Vagina (tissue), 2 donors: Measurements from ENCODE around the gene VDR.
A peak's percentile ranks its signal among the peaks of the same experiment; 100 is the strongest.

ENCODE experiments used
- POLR2A ChIP-seq, 2 donors: fragments of 450-650 bp; IDR thresholded peaks; one replicate each; pipeline ENCODE4 v1.6.1; 2017; ENCODE audit warnings: antibody characterized with exemption in 2 of 2, mild to moderate bottlenecking in 2 of 2, moderate library complexity in 2 of 2
- POLR2AphosphoS5 ChIP-seq, 2 donors: sonication (generic); formaldehyde crosslinking; IDR thresholded peaks; one replicate each; pipeline ENCODE4 v1.9.0; 2017; ENCODE audit warnings: antibody characterized with exemption in 2 of 2, mild to moderate bottlenecking in 2 of 2, low read depth in 1 of 2; ENCODE audit not compliant: insufficient read depth in 1 of 2
- TF ChIP-seq, protein P1 (sequence below), 3 experiments: fragments of 450-650 bp in 2 of 3; fragments of 200-600 bp in 1 of 3; sonication (generic) in 1 of 3; IDR thresholded peaks; one replicate each; pipeline ENCODE4 v1.5.1; 2017 to 2019; ENCODE audit warnings: antibody characterized with exemption in 3 of 3, mild to moderate bottlenecking in 2 of 3, moderate library complexity in 2 of 3

DNA sequence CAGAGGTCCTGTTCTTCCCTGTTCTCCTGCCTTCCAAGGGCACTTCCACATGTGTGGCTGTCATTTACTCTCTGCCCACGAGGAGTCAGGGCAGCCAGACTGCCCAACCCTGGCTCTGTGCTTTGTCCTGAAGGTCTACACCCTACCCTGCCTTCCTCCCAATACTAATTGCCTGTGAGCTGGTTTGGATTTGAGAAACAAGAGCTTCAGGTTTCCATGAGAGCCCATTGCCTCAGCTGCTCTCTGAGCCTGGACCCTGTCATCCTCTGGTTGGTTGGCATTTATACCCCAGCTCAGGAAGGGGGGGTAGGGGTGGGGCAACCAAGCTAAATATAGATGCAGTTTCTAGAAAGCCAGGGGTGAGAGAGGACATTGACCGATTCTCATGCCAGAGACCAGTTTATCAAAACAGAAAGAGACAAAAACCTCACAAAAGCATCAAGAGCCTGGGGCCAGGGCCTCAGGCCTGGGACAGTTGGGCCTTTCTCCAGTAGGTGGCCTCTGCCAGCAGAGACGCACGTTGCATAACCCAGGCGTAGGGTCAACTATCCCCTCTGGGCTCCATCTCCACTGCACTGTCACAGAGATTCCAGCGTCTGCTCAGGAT, 34.5 kb downstream of the VDR start:
- TF ChIP-seq, protein P1, sequence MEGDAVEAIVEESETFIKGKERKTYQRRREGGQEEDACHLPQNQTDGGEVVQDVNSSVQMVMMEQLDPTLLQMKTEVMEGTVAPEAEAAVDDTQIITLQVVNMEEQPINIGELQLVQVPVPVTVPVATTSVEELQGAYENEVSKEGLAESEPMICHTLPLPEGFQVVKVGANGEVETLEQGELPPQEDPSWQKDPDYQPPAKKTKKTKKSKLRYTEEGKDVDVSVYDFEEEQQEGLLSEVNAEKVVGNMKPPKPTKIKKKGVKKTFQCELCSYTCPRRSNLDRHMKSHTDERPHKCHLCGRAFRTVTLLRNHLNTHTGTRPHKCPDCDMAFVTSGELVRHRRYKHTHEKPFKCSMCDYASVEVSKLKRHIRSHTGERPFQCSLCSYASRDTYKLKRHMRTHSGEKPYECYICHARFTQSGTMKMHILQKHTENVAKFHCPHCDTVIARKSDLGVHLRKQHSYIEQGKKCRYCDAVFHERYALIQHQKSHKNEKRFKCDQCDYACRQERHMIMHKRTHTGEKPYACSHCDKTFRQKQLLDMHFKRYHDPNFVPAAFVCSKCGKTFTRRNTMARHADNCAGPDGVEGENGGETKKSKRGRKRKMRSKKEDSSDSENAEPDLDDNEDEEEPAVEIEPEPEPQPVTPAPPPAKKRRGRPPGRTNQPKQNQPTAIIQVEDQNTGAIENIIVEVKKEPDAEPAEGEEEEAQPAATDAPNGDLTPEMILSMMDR (IDR thresholded peaks at IDR 0.05) = peak in 1 of 3 experiments; percentile 31
- TF ChIP-seq POLR2A (IDR thresholded peaks at IDR 0.05) = no peak
- peak in 1 of 2 donors; percentile 39 for TF ChIP-seq POLR2AphosphoS5 (IDR thresholded peaks at IDR 0.05; ENCODE audit: insufficient read depth in 1 of 2, low read depth in 1 of 2)
